ENCODE data around the gene CTU2. TPM values are rescaled to one million over a fixed set of nuclear protein-coding genes. Genes with fewer than 3 reads are reported as not detected.
A peak's percentile ranks its signal among the peaks of the same experiment; 100 is the strongest.

The CTU2 gene
- total and polyA plus RNA-seq, 10 of the 15 experiments (the other 5 are each of a cell fraction or from before 2014, with no cell fraction given), result 0.32 to 44.5 (median 18.2) TPM

- TF ChIP-seq IKZF1 (conservative IDR thresholded peaks at IDR 0.05), result peak; percentile 64
- TF ChIP-seq DPF2 (IDR thresholded peaks at IDR 0.05), result peak; percentile 50; the same call in 1 of the 2 replicates
- TF ChIP-seq, protein P1, sequence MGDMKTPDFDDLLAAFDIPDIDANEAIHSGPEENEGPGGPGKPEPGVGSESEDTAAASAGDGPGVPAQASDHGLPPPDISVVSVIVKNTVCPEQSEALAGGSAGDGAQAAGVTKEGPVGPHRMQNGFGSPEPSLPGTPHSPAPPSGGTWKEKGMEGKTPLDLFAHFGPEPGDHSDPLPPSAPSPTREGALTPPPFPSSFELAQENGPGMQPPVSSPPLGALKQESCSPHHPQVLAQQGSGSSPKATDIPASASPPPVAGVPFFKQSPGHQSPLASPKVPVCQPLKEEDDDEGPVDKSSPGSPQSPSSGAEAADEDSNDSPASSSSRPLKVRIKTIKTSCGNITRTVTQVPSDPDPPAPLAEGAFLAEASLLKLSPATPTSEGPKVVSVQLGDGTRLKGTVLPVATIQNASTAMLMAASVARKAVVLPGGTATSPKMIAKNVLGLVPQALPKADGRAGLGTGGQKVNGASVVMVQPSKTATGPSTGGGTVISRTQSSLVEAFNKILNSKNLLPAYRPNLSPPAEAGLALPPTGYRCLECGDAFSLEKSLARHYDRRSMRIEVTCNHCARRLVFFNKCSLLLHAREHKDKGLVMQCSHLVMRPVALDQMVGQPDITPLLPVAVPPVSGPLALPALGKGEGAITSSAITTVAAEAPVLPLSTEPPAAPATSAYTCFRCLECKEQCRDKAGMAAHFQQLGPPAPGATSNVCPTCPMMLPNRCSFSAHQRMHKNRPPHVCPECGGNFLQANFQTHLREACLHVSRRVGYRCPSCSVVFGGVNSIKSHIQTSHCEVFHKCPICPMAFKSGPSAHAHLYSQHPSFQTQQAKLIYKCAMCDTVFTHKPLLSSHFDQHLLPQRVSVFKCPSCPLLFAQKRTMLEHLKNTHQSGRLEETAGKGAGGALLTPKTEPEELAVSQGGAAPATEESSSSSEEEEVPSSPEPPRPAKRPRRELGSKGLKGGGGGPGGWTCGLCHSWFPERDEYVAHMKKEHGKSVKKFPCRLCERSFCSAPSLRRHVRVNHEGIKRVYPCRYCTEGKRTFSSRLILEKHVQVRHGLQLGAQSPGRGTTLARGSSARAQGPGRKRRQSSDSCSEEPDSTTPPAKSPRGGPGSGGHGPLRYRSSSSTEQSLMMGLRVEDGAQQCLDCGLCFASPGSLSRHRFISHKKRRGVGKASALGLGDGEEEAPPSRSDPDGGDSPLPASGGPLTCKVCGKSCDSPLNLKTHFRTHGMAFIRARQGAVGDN (IDR thresholded peaks at IDR 0.05), result 0 out of 2 replicates have a peak, but pooled peaks have one; percentile 6
- TF ChIP-seq BACH1 (IDR thresholded peaks at IDR 0.05; ENCODE audit: borderline replicate concordance), result peak; percentile 86; the same call in 1 of the 2 replicates
- TF ChIP-seq ZNF24 (IDR thresholded peaks at IDR 0.05), result no peak
- TF ChIP-seq SUPT20H (IDR thresholded peaks at IDR 0.05; ENCODE audit: borderline replicate concordance, control insufficient read depth, low read depth, low read length), result no peak
- TF ChIP-seq HDGF (IDR thresholded peaks at IDR 0.05), result peak; percentile 50; the same call in 1 of the 2 replicates
These were observed 2.6 kb upstream of the CTU2 start (continued) for GRCh38 chr16:88703486-88704309.

Data from GM12878 (cell line).